Stimulated activated CD8-positive, alpha-beta memory T cell treated with anti-CD3 and anti-CD28 coated beads, Interleukin-4, amount 100 ng/mL, for 1 hour (primary cell): ENCODE data around the gene CDK16.

Source experiments
- DNase-seq, 2 donors: peaks; one replicate each; pipeline ENCODE4 v3.0.0-alpha.2; 2020; ENCODE audit warnings: low read depth in 2 of 2, low spot score in 1 of 2

The CDK16 gene

GRCh38 chrX:47226531-47227333 is 8.3 kb downstream of the CDK16 start:
- no peak for DNase-seq

- no peak for DNase-seq
Measured at GRCh38 chrX:47227334-47227583, 8.8 kb downstream of the CDK16 start.

GRCh38 chrX:47228550-47229270 is 10.2 kb downstream of the CDK16 start:
- DNase-seq = no peak

- no peak for DNase-seq
Measured at GRCh38 chrX:47229427-47229826, 10.9 kb downstream of the CDK16 start.

GRCh38 chrX:47230136-47230868 is 11.8 kb downstream of the CDK16 start:
- no peak for DNase-seq

GRCh38 chrX:47231167-47231566 is 12.7 kb downstream of the CDK16 start:
- no peak for DNase-seq

GRCh38 chrX:47232197-47232802 is 13.8 kb downstream of the CDK16 start:
- no peak for DNase-seq

- peak in 1 of 2 donors; percentile 41 for DNase-seq
Measured at GRCh38 chrX:47232803-47233332, 14.4 kb downstream of the CDK16 start, which contains the start of gene USP11. Gene USP11 (plus strand): TSS chrX:47233009. CDS start chrX:47233044, 35 bp downstream.

GRCh38 chrX:47233333-47234113 is 15.0 kb downstream of the CDK16 start:
- DNase-seq = peak; percentile 85 to 86

- no peak for DNase-seq
Measured at GRCh38 chrX:47234583-47234982, 16.1 kb downstream of the CDK16 start.

GRCh38 chrX:47235691-47236103 is 17.2 kb downstream of the CDK16 start:
- no peak for DNase-seq

GRCh38 chrX:47239199-47239598 is 20.7 kb downstream of the CDK16 start:
- DNase-seq = no peak

GRCh38 chrX:47239898-47240545 is 21.5 kb downstream of the CDK16 start:
- no peak for DNase-seq

- DNase-seq = no peak
Measured at GRCh38 chrX:47240619-47241018, 22.1 kb downstream of the CDK16 start.

- no peak for DNase-seq
Measured at GRCh38 chrX:47241201-47242011, 22.9 kb downstream of the CDK16 start.

GRCh38 chrX:47242321-47242720 is 23.8 kb downstream of the CDK16 start:
- DNase-seq = no peak

GRCh38 chrX:47243351-47243750 is 24.9 kb downstream of the CDK16 start:
- no peak for DNase-seq

- no peak for DNase-seq
Measured at GRCh38 chrX:47244676-47245075, 26.2 kb downstream of the CDK16 start.

GRCh38 chrX:47245156-47245555 is 26.7 kb downstream of the CDK16 start:
- DNase-seq = no peak
